Posterior cingulate gyrus (tissue), 11 donors: ENCODE data around the gene IL22RA2.
"Not testable (repeated sequence)": the region's sequence is repeated elsewhere in the genome, so short reads cannot be mapped to it uniquely, and the experiment has no call there.

ENCODE experiments used
- DNase-seq, 10 donors: peaks; one replicate each; pipeline versions ENCODE4 v3.0.0 to v3.0.0-alpha.2; 2020 to 2021; ENCODE audit warnings: mixed read lengths in 3 of 10
- intact Hi-C: fragments of 100-400 bp; cut with DNase I; formaldehyde crosslinking; loops from one replicate; pipeline ENCODE4 v1.15.1; 2023

IL22RA2 gene

DNA sequence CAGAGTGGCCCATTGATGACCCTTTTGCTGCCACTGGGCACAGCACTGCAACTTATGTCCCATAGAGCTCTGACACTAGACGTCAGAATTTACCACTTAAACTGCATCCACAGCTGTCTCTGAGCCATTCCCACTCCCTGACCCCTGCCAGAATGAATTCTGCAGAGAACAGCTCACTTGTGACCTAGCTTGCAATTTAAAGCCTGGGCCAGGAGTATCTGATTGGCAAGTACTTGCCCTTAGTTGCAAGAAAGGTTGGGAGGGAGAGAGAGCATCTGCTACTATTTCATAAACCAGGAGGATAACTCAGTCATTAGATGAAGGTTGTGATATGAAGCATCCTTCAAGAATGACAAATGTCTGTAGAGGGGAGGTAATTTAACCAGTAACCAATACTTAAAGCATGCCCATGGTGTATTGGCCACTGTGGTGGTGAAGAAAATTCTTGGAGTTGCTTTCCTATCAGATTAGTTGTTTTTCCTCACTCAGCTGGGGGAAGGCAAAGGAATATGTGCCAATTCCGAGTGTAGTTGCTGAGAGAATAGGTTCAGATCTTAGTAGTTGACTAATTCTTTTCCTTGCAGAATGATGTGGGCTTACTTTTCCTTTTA, 46.5 kb downstream of the IL22RA2 start:
- DNase-seq, result no peak
- intact Hi-C loops, result no loop called here

DNA sequence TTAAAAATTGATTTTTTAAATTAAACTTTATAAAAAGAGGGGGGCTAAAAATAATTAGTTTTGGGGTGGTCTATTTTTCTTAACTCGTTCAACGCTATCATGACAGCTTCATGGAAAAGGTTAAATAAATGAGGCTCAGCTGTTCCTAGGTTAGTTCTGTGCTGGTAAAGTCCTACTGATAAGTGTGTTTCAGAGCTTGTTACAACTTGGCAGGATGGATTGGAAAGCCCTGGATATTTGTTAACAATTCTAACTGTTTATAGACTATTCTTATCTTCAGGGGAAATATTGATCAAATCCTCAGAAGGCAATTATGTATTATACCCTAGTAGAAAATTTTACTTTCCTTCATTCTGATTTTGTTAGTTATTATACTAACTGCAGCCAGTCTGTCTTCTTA, 50.4 kb downstream of the IL22RA2 start:
- intact Hi-C loops, result no loop called here
- DNase-seq, result no peak

DNA sequence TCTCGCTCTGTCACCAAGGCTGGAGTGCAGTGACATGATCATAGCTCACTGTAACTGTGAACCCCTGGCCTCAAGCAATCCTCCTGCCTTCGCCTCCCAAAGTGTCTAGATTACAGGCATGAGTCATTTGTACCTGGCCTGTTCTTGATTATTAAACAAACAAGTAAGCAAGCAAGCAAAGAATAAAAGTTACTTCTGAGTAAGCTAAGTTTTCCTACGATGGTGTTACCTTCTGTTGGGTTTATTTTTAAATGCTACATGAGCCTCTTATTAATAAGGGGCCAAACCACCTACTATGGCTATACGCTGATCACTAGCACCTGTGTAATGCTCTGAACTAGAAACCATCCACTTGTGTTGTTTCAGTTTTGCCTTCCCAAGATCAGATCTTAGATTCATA, 50.8 kb downstream of the IL22RA2 start:
- intact Hi-C loops, result no loop called here

DNA sequence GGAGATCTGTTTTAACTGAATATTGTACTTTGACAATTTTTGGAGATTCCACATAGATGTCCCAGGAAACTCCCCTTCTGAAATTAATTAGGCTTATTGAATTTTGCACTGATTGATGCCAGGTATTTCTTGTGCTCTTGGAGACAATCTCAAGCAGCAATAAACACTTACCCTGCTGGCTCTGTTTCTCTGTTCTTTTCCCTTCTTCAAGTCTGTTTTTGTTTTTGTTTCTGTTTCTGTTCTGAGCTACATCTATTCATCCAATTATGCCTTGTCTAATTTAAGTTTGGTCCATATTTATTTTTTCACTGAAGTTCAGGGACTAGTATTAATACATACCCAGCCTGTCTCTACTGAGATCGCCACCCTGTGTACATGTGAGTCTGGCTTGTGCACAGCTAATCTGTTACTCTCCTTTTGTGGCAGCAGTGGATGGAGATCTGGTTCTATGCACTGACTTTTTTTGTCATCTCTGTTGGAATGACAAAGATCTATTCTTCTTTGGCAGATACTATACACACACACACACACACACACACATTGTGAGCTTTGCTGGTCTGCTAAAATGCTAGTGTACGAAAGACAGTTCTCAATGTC, 51.9 kb downstream of the IL22RA2 start:
- intact Hi-C loops, result no loop called here
- DNase-seq, result no peak

More for the DNA sequence above, 50.8 kb downstream of the IL22RA2 start:
- no peak for DNase-seq

DNA sequence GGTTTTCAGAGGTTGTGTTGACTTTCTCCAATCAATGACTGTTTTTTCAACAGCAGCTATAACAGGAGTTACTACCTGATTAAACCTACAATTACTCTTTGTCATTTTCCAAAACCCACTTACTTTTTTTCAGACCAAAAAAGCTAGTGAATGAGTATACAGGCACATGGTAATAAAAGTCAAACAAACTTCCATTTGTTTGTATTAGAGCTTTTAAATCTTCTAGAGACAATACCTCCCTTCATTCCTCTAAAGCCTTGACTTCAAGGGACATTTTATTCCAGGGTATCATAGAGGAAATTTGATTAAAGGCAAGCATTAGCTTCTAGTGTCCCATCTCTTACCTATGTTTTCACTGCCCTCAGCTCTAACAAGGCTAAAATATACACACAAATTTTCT, 52.7 kb downstream of the IL22RA2 start:
- no peak for DNase-seq
- intact Hi-C loops, result no loop called here

DNA sequence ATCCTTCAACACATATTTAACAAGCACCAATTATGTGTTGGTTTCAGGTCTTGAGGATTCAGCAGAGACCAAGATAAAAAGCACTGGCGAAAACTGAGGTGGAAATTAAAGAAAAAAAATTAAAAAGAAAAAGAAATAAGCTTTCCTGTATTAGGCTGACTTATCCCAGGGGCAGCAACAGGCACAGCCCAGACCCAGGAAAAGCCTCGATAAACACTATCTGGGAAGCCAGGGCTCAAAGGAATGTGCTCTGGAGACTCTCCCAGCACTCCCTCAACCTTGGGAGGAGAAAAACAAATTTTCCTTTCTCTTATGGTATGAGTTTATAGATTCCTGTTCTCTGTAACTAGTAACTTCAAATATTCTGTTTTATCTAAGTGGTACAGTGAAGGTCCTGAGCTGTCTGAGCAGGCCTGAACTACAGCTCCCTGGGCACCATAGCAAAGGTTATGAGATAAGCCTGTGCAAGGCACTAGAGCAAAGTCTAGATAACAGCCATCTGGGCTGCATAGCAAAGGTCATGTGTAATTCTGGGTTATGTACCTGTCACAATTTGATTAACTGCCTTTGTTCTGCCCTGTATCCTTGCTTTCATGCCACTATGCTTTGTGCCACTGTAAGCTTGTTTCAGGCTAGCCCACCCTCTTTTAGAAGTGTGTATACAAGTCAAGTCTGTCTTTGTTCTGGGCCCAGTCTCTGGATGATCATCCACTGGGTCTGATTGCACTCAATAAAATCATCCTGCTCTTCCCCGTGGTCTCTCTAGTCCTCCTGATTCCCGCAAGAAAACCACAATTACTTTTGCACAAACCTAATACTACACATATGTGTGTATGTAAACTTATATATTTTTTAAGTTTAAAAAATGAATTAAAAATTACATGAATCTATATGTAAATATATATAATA, 54.0 kb downstream of the IL22RA2 start:
- no peak for DNase-seq
- intact Hi-C loops, result no loop called here

DNA sequence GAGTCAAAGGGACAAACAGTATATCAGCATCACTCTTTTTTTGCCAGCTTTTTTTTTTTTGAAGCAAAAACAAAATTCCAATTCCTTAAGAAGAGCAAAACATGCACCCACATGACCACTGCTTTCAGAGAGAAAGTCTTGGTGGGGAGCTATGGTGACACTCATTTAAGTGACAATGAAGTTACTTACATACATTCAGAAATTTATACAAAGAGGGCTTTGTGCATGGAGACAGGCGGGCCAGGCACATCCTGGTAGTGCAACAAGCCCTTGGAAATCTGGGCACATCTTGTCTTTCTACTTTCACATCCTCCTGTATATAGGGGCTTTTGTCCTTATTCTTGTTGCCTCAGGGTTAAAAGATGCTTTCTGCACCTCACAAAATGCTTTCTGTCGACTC, 55.9 kb downstream of the IL22RA2 start:
- DNase-seq, result peak in 5 of 10 donors; percentile 7 to 75 (median 35)
- intact Hi-C loops, result no loop called here

DNA sequence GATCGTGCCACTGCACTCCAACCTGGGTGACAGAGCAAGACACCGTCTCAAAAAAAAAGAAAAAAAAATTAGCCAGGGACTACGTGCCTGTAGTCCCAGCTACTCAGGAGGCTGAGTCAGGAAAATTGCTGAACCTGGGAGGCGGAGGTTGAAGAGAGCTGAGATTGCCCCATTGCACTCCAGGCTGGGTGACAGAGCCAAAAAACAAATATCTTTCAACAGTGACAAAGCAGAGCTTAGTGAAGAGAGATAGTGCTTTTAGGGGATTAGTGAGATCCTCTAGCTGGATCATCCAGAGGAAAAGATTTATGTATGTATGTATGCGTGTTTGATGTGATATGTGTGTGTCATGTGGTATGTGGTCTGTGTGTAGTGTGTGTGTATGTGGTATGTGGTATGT, 56.6 kb downstream of the IL22RA2 start:
- DNase-seq, result no peak
- intact Hi-C loops, result no loop called here

DNA sequence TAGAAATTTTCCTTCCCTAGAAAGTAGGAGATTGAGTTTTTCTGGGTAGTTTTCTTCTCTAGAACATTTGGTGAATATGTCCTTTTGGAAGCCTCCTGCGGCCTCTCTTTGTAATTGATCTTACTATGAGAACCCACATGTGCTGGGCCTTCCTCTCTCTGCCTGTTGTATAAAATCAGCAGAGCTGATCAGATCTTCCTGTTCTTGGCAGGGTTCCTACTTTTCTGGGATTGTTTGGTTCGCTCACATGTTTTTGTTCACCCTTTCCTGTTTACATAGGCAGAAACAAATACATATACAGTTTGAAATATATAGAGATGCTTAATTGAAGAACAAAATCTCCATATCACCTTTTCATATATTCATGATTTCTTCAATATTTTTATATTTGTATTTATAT, 57.8 kb downstream of the IL22RA2 start:
- no peak for DNase-seq

DNA sequence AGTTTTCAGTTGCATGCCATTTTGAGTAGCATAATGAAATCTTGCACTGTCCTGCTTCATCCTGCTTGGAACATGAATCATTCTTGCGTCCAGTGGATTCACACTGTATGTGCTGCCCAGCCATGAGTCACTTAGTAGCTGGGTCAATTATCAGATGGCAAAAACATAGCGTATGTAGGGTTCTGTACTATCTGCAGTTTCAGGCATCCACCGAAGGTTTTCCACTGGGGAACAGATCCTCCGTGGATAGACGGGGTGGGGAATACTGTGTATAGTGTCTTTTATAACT, 61.4 kb downstream of the IL22RA2 start:
- no peak for DNase-seq
- intact Hi-C loops, result no loop called here

More for the DNA sequence above, 57.8 kb downstream of the IL22RA2 start:
- intact Hi-C loops, result no loop called here

DNA sequence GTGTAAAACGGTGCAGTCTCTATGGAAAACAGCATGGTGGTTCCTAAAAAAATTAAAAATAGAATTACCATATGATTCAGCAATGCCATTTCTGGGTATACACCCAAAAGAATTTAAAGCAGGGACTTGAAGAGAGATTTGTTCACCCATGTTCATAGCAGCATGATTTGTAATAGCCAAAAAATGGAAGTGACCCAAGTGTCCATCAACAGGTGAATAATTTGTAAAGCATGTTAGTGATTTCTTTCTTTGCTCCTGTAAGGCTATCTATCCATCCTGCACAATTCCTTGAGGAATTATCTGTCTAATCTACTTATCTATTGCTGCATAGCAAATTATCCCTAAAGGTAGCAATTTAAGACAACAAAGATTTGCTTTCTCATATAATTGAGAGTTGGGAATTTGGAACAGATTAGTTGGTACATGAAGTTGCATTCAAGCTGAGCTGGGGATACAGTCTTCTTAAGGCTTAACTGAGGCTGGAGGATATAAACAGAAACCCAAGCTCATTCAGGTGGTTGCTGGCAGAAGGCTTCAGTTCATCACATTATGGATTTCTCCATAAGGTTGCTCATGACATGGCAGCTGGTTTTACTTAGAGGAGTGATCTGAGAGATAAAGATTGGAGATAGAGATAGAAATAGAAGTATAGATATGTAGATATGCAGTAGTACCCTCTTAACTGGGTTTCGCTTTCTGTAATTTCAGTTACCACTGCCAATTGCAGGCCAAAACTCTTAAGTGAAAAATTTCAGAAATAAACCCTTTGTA, 62.0 kb downstream of the IL22RA2 start:
- intact Hi-C loops, result no loop called here
- DNase-seq, result no peak

DNA sequence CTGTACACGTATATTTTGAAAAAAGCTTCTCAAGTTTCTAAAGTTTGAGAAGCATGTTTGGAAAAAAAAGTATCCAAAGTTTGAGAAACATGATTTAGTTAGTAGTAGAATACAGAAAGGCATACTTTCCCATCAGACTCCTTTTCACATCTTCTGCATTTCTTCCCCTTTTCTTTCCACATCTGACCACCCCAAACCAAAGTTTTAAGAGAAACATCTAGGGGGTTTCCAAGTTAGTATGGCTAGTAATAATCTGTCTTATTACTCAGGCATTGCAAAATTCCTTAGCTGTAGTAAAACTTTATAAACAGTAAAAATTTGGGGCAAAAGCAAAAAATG, 65.7 kb downstream of the IL22RA2 start:
- intact Hi-C loops, result no loop called here

DNA sequence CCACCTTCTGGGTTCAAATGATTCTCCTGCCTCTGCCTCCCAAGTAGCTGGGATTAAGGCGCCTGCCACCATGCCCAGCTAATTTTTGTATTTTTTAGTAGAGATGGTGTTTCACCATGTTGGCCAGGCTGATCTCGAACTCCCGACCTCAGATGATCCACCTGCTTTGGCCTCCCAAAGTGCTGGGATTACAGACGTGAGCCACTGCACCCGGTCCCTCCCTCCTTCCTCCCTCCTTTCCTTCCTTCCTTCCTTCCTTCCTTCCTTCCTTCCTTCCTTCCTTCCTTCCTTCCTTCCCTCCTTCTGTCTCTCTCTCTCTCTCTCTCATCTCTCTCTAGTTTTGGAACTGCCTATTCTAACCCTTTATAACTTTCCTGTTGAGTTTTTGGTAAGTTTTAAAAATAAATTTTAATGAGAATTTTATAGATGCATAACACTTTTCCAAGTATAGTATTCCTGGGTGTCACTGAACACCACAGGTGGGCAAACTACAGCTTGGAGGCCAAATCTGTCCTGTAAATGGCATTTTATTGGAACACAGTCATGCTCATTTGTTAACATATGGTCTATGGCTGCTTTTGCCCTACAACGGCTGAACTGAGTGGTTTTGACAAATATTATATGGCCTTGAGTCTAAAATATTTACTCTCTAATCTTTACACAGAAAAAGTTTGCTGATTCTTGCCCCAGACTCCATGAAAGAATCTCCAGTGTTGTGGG, 66.2 kb downstream of the IL22RA2 start:
- intact Hi-C loops, DNase-seq: not testable (repeated sequence)

More for the DNA sequence above, 65.7 kb downstream of the IL22RA2 start:
- no peak for DNase-seq

DNA sequence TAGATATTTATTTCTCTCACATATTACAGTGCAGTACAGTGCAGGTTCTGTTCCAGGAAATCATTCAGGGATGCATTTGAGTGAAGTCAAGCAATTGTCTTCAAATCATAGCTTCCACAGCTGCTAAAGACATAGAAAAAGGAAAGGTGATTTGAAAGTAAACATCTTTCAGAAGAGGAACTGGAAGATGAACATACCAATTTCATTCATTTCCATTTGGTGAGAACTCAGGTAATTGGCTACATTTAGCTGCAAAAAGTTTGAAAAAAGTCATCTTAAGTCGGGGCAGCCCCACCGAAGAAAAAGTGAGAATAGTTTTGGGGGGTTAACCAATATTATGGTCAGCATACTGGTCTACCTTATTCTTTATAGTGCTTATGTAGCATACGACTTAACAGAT, 67.3 kb downstream of the IL22RA2 start:
- no peak for DNase-seq
- intact Hi-C loops, result no loop called here

DNA sequence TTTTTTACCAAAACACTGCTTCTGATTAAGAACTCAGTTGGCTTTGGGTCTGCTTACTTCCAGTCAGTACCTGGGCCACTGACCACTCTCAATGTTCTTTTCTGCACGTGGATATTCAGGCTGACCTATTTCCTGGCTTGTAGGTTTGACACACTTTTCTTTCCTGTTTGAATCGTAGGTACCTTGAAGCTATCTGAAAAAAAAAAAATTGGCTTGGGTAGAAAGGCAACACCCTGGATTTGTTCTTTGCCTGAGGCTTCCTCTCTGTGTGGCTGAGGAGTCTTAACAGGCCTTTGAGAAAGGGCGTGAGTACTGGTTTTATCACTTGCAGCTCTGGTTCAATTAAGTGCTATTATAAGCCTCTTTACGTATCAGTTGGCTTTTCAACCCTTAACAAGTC, 68.1 kb downstream of the IL22RA2 start:
- DNase-seq, result no peak
- intact Hi-C loops, result no loop called here

DNA sequence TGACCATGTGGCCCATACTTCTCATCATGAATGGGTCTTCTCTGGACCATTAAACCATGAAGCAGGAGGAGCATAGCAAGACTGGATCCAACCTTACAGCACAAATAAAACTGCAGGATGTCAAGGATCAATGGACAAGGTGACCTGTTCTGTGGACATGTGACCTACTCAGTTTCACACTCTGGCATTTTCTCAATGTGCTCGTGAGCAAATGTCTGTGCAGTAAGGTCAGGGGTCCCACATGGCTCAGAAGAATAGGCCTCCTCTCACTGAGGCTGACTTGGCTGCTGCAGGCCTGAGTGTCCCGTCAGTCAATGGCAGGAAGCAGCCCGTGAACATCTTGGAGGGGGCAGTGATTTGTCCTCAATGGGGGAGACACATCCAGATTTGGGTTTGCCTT, 68.5 kb downstream of the IL22RA2 start:
- intact Hi-C loops, result no loop called here
- DNase-seq, result no peak

DNA sequence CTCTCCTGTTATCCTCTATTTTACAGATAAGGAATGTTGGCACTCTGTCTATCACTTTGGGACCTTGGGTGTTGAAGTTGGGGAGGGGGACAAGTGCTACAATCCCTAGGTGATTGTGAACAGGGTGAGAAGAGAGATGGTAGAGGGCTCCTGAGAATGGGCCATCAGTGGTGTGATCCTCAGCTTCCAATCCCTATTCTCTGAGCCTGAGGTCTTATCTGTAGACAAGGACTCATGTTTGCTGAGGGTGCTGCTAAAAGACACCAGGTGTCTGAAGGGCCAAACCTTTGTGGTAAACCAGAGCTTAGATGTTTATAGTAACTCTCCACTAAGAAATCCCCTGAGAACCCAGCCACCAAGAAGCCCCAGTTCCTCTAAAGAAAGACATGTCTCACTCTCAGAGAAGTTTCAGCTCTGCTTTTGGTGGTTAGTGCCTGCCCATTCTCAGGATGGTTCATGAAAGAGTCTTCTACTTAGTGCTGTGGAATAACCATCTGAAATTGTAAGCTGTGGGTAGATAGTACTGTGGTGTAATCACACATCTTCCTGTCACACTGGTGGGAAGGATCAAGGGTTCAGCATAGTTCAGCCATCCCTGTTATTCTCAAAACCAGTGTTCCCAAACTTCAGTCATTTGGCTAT, 70.5 kb downstream of the IL22RA2 start:
- intact Hi-C loops, result no loop called here
- no peak for DNase-seq

DNA sequence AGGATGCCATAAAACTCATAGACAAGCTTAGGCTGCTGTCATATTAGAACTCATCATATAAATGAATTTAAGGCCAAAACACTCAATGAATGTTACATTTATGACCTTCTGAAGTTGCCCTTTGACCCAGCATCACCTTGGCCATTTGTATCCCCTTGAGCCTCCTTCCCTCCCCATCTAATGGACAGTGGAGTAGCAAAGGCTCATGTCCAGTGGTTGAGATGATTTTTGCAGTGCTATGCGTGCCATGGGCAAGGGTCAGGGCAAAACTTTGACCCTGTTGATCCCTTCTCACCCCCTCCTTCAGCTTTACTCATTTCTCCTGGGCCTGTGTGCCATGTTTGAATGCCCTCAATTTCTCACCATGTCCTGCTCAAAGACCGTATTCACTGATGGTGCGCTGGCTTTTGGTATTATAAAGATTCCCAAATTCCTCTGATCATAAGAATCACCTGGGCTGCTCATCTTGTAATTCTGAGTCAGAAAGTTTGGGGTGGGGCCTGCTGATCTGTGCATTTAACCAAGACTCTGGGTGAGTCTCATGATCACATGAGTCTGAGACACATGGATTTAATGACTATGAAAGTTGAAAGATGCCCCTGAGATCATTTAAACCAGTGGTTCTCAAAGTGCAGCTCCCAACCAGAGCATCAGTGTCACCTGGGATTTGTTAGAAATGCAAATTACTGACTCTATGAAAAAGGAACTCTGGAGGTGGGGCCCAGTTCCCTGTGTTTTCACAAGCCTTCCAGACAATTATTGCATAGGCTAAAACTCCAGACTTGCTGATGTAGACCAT, 71.2 kb downstream of the IL22RA2 start:
- no peak for DNase-seq
- intact Hi-C loops, result no loop called here

DNA sequence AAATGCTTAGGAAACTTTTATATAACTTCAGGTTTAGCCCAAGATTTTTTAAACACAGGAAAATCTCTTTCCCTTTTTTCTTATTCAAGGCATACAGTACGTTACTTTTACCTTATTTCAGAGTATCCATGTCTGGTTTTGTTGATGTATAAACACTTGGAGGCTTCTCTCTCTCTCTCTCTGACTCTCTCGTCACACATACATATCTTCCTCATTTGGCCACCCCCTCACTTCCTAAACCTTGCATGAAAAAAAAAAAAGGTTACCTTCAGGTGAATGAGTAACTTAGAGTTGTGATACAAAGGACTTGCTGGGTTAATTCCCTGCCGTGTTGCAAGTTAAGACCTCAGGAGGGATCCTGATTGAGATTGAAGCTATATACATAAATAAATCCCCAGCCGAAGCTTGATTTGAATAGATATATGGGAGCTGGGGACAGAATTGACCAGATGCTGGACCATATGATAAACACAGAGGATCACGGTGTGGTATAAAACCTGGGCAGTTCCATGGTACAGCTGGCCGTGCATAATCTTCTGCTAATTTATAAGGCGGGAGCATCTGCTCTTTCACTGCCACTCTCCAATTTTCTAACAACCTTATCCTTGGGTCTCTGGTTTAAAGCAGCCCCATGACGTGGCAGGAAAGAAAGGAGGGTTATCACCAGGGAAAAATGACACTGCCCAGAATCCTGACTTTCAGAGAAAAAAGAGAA, 73.6 kb downstream of the IL22RA2 start:
- intact Hi-C loops, result no loop called here
- no peak for DNase-seq
